Measurements from ENCODE around the gene HAUS3.

GRCh38 chr4:2262944-2263250, 21.0 kb upstream of the HAUS3 start:
- TF ChIP-seq POLR2A (IDR thresholded peaks at IDR 0.05) (no peak), CTCF (IDR thresholded peaks at IDR 0.05) (no peak)

Data from esophagus squamous epithelium (tissue), 4 donors.